GM21515 (cell line): ENCODE measurements around the gene CRYBG2.
"Not testable (repeated sequence)": the region's sequence is repeated elsewhere in the genome, so short reads cannot be mapped to it uniquely, and the experiment has no call there.

Experiments
- ATAC-seq: cut with Tn5 transposase; IDR thresholded peaks from one replicate; pipeline ENCODE4 v1.9.1; 2021; ENCODE audit not compliant: unreplicated experiment

Gene CRYBG2

DNA sequence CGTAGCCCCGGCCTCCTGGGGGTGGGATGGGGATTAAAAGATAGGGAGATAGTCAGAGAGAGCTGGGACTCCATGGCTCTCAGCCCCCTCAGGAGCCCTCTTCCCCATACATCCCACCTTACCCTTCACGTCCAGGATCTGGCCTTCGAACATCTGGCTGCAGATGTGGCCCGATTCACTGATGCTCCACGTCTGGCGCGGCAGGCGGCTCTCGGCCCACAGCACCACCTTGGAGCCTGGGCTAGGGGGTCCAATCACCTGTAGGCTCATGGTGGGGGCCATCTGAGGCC is 31.9 kb downstream of the CRYBG2 start:
- no peak for ATAC-seq

DNA sequence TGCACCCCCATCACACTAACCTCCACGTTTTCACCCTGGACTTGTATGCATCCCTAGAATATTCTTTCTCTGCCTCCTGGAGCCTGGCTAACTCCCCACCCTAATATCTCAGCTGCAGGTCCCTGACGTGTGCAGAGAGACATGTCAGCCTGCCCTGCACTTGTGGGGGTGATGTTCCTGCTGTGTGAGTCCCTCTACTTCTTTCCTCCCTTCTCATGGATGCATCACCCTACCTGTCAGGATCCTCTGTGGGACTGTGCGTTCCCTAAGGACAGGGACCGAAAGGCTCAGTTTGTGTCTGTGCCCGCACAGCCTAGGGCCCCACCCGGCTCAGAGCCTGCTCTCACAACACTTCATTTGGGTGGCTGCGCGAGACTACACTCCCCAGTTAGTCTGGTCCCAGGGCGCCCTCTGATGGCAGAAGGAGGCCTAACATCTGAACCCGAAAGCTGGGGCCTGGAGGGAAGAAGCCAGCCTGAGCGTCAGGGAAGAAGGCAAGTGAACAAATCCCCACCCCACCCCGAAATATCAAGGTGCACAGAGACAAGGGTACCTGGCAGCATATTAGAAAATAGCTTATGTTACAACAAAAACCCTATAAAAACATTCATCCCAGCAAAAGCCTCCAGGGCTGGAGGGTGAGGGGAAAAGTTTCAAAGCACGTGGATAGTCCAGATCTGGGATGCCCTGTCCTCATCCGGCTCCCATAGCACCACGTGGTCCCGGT is 32.5 kb downstream of the CRYBG2 start:
- no peak for ATAC-seq

DNA sequence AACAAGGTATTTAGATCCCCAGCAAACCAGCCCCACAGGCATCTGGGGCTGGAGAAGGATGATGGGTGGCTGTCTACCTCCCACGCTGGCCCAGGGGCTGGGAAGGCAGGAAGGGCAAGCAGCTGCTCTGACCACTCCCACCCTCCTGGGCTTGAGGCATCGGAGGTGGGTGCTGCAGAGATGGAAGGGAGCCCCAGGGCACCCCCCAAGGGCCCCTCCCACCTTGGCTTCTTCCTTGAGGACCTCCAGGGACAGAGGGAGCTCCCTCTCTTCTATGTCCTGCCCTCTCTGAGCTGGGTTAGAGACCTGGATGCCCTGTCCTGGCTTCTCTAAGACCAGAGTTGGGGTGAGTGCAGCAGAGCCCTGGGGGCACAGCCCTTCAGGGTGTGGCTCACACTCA is 33.0 kb downstream of the CRYBG2 start:
- no peak for ATAC-seq

DNA sequence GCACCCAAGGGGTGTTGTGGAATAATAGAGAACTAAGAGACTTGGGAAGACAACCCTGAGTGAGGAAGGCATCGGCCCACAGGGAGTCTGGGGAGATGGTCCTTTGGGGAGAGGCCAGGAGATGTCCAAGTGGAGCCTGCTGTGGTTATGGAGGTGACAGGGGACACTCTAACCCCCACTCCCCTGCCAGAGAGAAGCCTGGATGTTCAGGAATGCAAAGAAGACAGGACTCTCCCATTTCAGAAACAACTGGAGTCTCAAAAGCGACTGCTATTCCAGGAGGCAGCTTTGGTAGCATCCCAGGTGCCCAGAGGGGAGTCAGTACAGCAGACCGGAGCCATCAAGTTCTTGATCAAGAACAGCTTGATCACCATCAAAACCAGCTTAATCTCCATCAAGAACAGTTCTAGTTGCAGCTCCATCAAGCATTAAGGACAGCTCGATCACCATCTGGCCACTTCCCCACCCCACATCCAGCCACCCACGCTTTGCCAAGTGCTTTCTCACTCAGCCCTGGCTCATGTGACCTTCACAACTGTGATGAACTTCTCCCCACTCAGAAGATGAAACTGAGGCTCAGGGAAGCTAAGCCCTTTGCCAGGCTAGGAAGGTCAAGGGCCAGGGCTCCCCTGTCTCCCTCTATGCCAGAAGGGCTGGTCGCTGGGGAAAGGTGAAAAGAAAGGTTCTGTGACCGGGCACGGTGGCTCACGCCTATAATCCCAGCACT is 35.4 kb downstream of the CRYBG2 start:
- ATAC-seq = no peak

DNA sequence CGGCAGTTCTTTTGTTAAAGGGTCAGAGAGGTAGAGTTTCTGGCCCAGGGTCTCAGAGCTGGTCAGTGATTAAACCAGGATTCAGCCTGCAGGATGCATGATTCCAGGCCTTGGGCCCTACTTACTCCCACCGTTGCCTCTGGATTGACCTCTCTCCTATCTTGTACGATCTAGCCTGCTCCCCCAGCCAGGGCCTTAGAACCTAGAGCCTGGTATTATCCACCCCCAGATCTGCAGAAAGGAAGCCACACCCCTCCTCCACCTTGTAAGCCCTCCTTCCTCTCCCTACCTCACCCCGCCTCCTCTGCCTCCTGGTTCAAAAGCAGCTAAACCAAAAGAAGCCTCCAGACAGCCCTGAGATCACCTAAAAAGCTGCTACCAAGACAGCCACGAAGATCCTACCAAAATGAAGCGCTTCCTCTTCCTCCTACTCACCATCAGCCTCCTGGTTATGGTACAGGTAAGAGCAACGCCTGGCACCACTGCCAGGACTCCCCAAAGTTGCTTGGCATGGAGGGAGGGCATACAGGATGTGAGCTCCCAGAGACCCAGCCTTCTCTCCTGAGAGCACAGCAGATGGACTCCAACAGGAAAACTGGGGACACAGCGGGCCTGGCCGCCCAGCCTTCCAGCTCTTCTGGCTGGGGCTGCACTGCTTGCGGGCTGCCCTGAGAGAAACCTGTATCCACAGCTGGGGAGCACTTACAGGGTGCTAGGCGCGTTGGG is 36.2 kb downstream of the CRYBG2 start, which contains the start of gene CD52:
TSS of gene CD52 (plus strand) at position 347 of the 726 bp plus-strand sequence. CDS start at position 407, 60 bp downstream.
- peak; percentile 40 for ATAC-seq

DNA sequence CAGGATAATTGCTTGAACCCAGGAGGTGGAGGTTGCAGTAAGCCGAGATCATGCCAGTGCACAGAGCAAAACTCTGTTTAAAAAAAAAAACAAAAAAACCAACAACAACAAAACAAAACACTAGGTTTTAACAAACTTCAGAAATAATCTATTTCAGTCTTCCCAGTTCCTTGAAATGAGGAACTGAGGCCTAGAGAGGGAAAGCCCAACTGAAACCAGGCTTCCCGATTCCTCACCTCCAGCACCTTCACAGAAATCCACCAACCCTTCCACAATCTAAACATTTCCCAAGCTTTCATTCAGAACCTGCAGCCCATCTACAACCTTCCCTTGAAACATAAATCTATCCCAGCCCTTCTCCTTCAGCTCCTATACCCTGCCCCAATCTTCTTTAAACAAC is 36.8 kb downstream of the CRYBG2 start:
- ATAC-seq = no peak

DNA sequence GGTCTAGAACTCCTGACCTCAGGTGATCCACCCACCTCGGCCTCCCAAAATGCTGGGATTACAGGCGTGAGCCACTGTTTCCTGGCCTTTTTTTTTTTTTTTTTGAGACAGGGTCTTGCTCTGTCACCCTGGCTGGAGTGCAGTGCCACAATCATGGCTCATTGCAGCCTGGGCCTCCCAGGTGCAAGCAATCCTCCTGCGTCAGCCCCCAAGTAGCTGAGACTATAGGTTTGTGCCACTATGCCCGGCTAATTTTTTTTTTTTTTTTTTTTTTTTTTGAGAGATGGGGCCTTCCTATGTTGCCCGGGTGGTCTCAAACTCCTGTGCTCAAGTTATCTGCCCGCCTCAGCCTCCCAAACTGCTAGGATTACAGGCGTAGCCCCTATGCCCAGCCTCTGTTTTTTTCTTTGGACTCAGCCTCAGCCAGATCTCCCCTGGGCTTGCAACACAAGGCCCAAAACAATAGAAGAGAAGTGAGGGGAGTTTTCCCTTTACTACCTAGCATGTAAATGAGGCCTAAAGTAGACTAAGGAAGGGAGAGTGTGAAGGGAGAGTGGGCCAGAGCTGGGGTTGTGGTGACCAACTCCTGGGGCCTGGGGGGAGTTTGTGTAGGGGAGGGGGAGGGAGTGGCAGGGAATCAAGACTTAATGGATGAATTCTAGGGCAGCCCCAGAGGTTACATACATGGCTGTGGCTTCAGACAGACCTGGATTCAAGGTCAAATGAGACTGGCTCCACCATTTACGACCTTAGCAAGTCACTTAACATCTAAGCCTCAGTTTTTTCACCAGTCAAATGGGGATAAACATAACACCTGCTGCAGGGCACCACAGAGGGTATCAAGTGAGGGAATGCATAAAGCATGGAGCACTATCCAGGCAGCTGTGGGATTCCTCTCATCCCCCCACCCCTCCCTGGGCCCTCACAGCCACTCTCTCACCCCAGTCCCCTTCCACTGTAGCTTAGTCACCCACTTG is 37.8 kb downstream of the CRYBG2 start:
- no peak for ATAC-seq

DNA sequence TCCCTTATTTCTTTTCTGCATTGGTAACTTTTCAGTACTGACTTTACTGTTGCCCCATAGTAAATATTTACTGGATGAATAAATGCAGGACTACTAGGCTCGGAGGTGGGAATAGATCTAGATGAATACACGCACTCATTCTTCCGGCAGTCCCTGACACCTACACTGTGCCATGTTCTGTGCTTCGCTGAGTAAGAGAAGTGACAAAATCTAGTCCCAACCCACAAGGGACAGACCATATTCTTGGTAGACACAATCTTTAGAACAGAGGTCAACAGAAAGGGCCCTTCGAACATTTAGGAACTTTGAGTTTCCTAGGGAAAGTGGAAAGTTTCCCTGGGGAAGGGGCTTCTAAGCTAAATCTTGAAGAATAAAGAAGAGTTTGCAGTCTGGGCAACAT is 39.4 kb downstream of the CRYBG2 start:
- no peak for ATAC-seq

DNA sequence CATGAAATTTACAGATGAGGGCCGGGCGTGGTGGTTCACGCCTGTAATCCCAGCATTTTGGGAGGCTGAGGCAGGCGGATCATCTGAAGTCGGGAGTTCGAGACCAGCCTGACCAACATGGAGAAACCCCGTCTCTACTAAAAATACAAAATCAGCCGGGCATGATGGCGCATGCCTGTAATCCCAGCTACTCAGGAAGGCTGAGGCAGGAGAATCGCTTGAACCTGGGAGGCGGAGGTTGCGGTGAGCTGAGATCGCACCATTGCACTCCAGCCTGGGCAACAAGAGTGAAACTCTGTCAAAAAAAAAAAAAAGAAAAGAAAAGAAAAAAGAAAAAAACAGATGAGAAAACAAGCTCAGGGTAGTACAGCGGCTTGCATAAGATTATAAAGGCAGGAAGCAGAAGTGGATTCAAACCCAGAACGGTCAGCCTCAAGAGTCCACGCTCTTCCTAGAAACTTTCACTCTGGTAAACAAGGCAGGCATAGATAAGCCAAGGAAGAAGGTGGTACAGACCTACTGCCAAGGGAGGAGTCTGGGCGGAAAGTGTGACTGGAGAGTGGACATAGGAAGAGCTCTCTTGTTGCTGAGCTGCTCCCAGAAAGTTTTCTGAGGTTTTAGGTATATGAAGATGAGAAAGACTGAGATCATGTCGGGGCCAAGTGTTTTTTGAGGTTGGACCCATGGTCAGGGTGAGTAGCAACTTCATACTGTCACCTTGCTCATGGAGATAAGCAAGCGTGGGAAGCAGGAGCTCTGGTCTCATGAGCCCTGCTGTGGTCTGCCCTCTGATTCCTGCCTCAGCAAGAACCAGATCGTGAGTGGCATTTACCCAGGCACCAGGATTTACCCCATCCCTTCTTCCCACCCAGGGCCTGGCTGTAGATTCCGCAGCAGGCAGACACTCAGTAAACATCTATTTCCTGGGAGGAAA is 45.7 kb downstream of the CRYBG2 start:
- not testable (repeated sequence) for ATAC-seq

DNA sequence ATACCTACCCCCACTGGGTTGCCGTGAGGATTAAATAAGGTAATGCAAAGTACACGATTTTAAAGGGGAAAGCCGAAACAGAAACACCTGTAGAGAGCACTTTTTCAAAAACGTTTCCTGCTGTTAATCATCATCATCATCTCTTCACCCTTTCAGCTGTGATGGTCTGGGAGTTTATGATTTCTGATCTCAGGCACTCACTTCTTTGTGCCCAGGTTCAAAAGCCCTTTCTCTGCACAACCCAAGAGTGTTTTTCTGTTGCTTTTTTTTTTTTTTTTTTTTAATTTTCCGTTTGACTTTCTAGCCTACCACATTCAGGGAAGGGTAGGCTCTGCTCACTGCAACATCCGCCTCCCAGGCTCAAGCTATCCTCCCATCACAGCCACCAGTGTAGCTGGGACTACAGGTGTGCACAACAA is 46.6 kb downstream of the CRYBG2 start:
- ATAC-seq = no peak

DNA sequence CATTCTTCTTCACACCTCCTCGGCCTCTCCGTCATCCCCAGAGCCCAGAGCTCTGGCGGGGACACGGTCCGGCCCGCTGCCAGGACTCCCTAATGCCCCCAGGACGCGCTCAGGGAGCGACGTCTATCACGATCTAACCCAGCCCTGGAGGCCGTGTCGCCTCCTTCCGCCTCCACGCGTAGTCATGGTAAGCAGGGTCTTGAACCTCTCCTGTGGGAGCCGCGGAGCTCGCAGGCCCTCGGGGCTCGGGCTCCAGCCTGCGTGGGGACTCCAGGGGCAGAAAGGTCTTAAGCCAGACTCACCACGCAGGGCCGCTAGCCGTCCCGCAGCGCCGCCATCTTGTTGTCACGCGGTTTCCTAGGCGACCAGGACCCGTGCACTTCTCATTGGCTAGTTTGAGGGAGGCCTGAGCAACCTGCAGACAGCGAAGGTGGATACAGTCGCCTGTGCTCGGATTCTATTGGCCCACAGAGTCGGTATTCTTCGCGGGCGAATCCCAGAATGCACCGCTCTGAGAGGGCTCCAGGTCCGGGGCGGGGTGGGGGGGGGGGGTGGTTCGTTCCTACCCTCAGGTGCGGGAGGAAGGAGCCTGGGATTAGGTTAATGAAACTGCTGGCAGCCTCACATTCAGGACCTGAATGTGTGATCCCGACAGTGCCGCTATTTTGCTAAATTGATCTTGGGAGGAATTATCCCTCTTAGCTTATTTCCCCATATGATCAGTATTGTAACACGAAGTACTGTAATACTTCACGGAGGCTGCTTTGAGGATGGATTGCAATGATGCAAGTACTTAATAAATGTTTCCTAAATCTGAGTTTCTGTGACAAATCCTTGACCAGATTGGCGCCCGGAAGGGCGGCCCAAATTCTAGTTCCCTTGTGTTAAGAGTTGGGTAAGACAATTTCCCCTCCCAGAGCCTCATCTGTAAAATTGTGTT is 47.4 kb downstream of the CRYBG2 start, which contains the start of gene UBXN11:
TSS of gene UBXN11 (minus strand) at position 347 of the 940 bp plus-strand sequence. CDS start 3,753 bp downstream, outside the sequence.
- peak; percentile 97 for ATAC-seq

DNA sequence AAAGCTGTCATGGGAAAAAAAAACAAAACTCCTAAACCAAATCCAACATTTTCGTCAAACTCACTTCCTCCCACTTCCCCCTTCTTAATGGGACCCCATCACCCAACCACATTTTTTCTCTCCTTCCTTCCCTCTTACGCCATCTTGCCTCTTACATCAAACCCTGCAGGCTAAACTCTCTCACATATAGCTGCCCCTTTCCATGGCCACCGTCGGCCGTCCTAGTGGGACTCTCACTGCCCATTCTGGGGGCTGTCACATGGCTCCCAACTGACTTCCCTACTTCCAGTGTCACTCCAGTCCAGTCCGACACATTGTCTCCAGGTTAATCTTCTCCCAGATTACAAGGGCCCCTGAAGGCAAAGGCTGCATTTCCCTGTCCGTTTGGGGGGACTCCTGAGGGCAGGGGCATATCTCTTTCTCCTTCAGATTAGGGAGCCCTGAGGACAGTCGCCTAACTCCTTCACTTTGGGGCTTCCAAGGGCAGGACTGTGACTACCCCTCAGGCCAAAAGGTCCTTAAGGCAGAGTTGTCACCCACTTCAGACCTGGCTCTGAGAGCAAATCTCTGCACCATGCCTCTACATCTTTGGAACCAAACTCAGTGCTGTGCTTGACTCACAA is 48.2 kb downstream of the CRYBG2 start:
- ATAC-seq = peak; percentile 5

DNA sequence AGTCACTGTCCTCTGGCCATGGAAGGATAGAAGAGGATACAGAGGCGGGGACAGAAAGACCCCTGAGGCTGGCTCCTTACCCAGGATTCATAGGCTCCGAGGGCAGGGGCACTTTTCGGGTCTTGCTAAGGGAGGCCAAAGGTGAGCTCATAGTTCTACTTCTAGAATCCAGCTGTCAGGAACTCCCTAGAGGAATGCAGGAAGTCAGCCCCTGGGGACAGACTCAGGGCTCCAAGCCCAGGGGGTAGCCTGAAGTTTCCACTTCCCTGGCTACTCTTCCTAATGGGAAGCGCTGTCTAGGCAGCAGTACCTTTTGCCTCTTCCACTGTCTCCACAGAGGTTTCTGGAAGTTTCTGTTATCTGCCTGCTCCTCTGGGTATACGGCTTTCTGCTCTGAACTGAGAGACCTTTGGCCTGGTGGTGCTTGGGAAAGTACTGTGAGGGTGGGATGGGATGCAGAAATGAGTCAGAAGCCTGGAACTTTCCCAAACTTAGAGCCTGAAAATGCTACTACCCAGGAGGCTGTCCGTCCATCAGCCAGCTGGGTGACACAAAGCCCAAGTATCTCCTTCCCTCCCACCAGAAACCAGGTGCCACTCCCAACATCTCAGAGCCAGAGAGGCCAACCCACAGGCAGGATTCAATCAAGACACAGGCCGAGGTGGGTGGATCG is 51.1 kb downstream of the CRYBG2 start:
- ATAC-seq = no peak

DNA sequence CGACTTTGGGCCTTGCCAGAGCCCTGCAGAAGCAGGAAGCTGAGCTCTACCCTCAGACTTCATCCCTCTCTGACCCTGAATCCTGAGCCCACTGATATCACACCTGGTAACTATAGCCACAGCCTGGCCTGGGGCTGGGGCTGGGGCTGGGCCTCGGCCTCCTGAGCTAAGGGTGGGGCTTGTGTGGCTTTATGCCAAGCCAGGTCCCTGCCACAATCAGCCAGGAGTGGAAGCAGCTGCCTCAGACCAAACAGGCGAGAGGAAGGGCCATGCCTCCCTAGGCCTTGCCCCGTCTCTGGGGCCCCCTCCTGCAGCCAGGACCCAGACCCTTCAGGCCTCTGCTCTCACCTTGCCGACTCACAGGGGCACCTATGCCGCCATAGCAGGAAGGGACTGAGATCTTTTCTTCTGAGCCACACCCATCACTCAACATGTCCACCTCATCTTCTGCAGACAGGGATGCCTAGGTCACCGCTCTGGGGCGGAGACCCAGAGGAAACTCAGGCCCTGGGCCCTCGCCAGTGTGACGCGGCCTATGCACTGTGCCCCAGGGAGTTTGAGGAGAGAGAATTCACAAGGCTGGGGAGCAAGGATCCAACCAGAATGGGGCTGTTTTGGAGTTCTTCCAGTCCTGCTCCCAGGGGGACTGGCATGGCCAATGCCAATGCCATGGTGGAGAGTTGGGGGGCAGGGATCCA is 53.2 kb downstream of the CRYBG2 start:
- ATAC-seq = no peak

DNA sequence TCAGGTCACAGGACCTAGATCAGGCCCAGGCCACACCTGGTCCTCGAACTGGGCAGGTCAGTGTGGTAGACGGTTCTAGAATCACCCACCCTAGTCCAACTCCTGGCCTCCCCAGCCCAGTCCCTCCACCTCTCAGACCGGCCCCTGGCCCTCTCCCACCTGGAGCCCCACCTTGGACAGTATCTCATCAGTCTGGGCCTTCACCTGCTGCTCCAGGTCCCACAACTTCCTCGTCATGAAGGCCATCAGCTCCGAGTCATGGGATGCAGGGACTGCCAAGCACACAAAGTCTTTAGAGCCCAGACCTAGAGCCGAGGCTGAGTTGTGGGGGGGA is 56.2 kb downstream of the CRYBG2 start:
- ATAC-seq = no peak

DNA sequence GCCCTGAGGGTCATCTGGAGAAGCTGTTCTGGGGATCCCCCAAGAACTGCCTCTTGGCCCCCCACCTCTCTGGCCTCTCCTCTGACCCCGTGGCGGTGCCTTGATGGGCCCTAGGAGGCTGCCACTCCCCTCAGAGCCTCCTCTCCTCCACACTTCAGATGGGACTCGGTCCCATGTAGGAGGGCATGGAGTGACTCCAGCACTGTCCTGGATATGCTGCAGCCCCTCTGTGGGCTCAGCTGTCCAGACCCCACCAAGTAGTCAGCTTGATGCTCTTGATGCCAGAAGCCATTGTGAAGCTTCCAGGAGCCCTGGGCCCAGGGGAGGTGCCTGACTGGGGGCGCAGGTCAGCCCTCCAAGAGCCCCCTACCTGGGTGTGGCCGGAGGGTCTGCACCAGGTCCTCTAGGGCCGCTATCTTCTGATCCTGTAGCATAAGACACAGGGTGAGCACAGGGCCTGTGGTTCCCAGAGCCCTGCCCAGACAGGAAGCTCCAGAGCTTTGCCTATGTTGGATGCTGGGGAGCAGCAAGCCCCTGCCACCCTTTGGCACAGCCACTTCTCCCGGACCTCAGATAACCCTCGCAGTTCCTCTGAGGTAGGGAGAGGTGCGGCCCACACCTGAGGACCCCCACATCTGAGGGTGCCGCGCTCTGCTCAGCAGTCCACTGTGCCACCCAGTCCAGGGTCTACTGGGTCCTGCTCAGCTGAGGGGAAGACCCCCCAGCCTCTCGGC is 56.7 kb downstream of the CRYBG2 start:
- no peak for ATAC-seq
